Fibroblast of the aortic adventitia (primary cell): Measurements from ENCODE around the gene AKAP9. TPM values are rescaled to one million over a fixed set of nuclear protein-coding genes. Genes with fewer than 3 reads are reported as not detected.
"Not testable (repeated sequence)": the region's sequence is repeated elsewhere in the genome, so short reads cannot be mapped to it uniquely, and the experiment has no call there.

Experiments used
- DNase-seq: peaks from one replicate; pipeline ENCODE4 v3.0.0-alpha.2; 2010; ENCODE audit warnings: low read depth
- H3K4me3 ChIP-seq: 2 replicates; pipeline ENCODE4 v1.5.1; 2011; ENCODE audit warnings: low read depth, mild to moderate bottlenecking, control low read depth, low read length, moderate library complexity
- CTCF ChIP-seq: IDR thresholded peaks from 2 replicates; pipeline ENCODE4 v1.5.1; 2011; ENCODE audit warnings: mild to moderate bottlenecking, low read length, control low read depth, inconsistent platforms; ENCODE audit not compliant: insufficient read depth
- total RNA-seq: library from RNA; depleted of rRNA; stranded (reverse); fragments of >200 nt; gene quantifications from 2 replicates; pipeline ENCODE4 v1.2.3, GENCODE V29; 2012; ENCODE audit warnings: low replicate concordance

AKAP9 gene
- total RNA-seq, 1 donor = 53.3 TPM

GRCh38 chr7:92095380-92095779 lies 154.7 kb downstream of the AKAP9 start:
- no peak for TF ChIP-seq CTCF
- H3K4me3 ChIP-seq = no peak overlapping the region
- DNase-seq = no peak

- DNase-seq = no peak
- no peak overlapping the region for H3K4me3 ChIP-seq
- TF ChIP-seq CTCF = no peak
These were observed 159.9 kb downstream of the AKAP9 start for GRCh38 chr7:92100534-92100933.

GRCh38 chr7:92102862-92103261 lies 162.2 kb downstream of the AKAP9 start:
- not testable (repeated sequence) for H3K4me3 ChIP-seq
- DNase-seq = peak; percentile 7

- H3K4me3 ChIP-seq = no peak overlapping the region
- no peak for TF ChIP-seq CTCF
- DNase-seq = no peak
These were observed 168.2 kb downstream of the AKAP9 start for GRCh38 chr7:92108821-92109220.

GRCh38 chr7:92110857-92111256 lies 170.2 kb downstream of the AKAP9 start:
- no peak for TF ChIP-seq CTCF
- no peak overlapping the region for H3K4me3 ChIP-seq
- DNase-seq = no peak

GRCh38 chr7:92115821-92116220 lies 175.2 kb downstream of the AKAP9 start:
- TF ChIP-seq CTCF = no peak
- no peak for DNase-seq
- no peak overlapping the region for H3K4me3 ChIP-seq

- DNase-seq = no peak
- H3K4me3 ChIP-seq = no peak overlapping the region
- TF ChIP-seq CTCF = no peak
These were observed 176.3 kb downstream of the AKAP9 start for GRCh38 chr7:92116949-92117348.

GRCh38 chr7:92119213-92119759 lies 178.6 kb downstream of the AKAP9 start:
- DNase-seq = no peak
- no peak for TF ChIP-seq CTCF
- no peak overlapping the region for H3K4me3 ChIP-seq
